Heart left ventricle (tissue), 13 donors: ENCODE data around the gene USP6NL.

ENCODE experiments used
- CTCF ChIP-seq, 12 donors: fragments of 200-600 bp; sonication (generic) in 4 of 12; IDR thresholded peaks; one replicate each; pipeline versions ENCODE4 v1.5.0 to v1.8.0; 2018 to 2022; ENCODE audit warnings: antibody characterized with exemption in 12 of 12, mild to moderate bottlenecking in 5 of 12
- POLR2A ChIP-seq, 2 donors: fragments of 450-650 bp; IDR thresholded peaks; one replicate each; pipeline ENCODE4 v1.6.1; 2017; ENCODE audit warnings: antibody characterized with exemption in 2 of 2, mild to moderate bottlenecking in 2 of 2, moderate library complexity in 2 of 2
- donor health status: ischemic (EF 13 %, LVEDD 7.1; RV severe dilation, severe dysfunction).
- donor health status: DM: no; HTN: yes; CAD: no.
- donor health status: DM: no; HTN: no; CAD: no.
- donor health status: ischemic (EF 25% LVEDD 6.9; RV normal size, moderate dysfunction).
- donor health status: ischemic (EF 25% LVEDD 5.7; RV mildly dilated, moderate dysfunction).
- donor health status: ischemic (EF 35%, LVEDD 5.7; RV mildly dilated, moderate dysfunction).
- donor health status: nonischemic (EF 11% LVEDD 7.7; RV severe dilation, severe dysfunction).
- donor health status: DM: yes; HTN: yes; CAD: no.
- donor health status: PGD.
- donor health status: ischemic (EF 29% LVEDD 5.4; RV normal size, mild dysfunction).
- donor health status: nonischemic (EF 23%, LVEDD 6.1; RV moderate dilation, normal function).

DNA sequence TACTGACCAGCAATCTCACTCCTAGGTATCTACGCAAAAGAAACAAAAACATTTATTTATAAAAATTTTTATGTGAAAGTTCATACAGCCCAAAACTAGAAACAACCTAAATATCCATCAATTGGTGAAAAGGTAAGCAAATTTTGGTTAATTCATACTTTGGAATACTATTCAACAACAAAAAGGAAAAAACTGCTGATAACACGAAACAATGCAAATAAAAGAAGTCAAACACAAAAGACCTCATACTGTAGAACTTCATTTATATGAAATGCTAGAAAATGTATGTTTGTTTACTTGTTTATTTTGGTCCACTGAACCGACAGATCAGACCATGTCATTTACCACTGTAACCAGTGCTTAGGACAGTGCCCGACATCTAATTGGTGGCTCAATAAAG lies 60.3 kb downstream of the USP6NL start:
- TF ChIP-seq CTCF (IDR thresholded peaks at IDR 0.05) (no peak), POLR2A (IDR thresholded peaks at IDR 0.05) (no peak)
